Upper lobe of left lung (tissue), 6 donors: Measurements from ENCODE around the gene SERPINA1. TPM values are rescaled to one million over a fixed set of nuclear protein-coding genes. Genes with fewer than 3 reads are reported as not detected.
"Not testable (repeated sequence)": the region's sequence is repeated elsewhere in the genome, so short reads cannot be mapped to it uniquely, and the experiment has no call there.

Experiments used
- ATAC-seq, 2 donors: fragments of 200-7000 bp; cut with Tn5 transposase; one replicate each; pipeline ENCODE4 v1.9.1; 2022; ENCODE audit warnings: mild to moderate bottlenecking in 2 of 2, moderate library complexity in 2 of 2; ENCODE audit not compliant: low FRiP score in 2 of 2
- DNase-seq, 2 donors: peaks; one replicate each; pipeline ENCODE4 v3.0.0-alpha.2; 2019 to 2020
- H3K27ac ChIP-seq, 4 donors: fragments of 200-600 bp; sonication (generic); one replicate each; pipeline ENCODE4 v1.5.1; 2016 to 2019
- H3K27me3 ChIP-seq, 4 donors: fragments of 200-600 bp; sonication (generic); one replicate each; pipeline ENCODE4 v1.5.1; 2017 to 2019
- H3K36me3 ChIP-seq, 4 donors: fragments of 200-600 bp; sonication (generic); one replicate each; pipeline ENCODE4 v1.5.1; 2016 to 2019
- H3K4me1 ChIP-seq, 4 donors: fragments of 200-600 bp; sonication (generic); one replicate each; pipeline ENCODE4 v1.5.1; 2018 to 2019
- H3K4me3 ChIP-seq, 4 donors: fragments of 200-600 bp; sonication (generic); one replicate each; pipeline ENCODE4 v1.5.1; 2017 to 2019; ENCODE audit warnings: mild to moderate bottlenecking in 2 of 4, moderate library complexity in 1 of 4
- H3K9me3 ChIP-seq, 4 donors: fragments of 200-600 bp; sonication (generic); one replicate each; pipeline ENCODE4 v1.5.1; 2018 to 2019
- CTCF ChIP-seq, 6 experiments: fragments of 450-650 bp in 4 of 6; fragments of 200-600 bp in 2 of 6; sonication (generic) in 2 of 6; IDR thresholded peaks; one replicate each; pipeline ENCODE4 v1.5.1; 2016 to 2019; ENCODE audit warnings: antibody characterized with exemption in 6 of 6
- EP300 ChIP-seq, 4 donors: sonication (generic); formaldehyde crosslinking; IDR thresholded peaks; one replicate each; pipeline ENCODE4 v1.5.1; 2017; ENCODE audit warnings: antibody characterized with exemption in 4 of 4, control low read depth in 2 of 4
- POLR2A ChIP-seq, 4 donors: fragments of 450-650 bp; IDR thresholded peaks; one replicate each; pipeline ENCODE4 v1.5.1; 2016 to 2017; ENCODE audit warnings: antibody characterized with exemption in 4 of 4, mild to moderate bottlenecking in 2 of 4
- POLR2AphosphoS5 ChIP-seq, 2 donors: sonication (generic); formaldehyde crosslinking; IDR thresholded peaks; one replicate each; pipeline ENCODE4 v1.5.1; 2017; ENCODE audit warnings: antibody characterized with exemption in 2 of 2
- WGBS, 2 donors: methylation state at CpG; one replicate each; pipeline ENCODE4 v1.1.5; 2017 to 2018; 5-methylcytosine and 5-hydroxymethylcytosine counted together
- total RNA-seq, 6 donors: library from RNA; depleted of rRNA in 4 of 6; stranded (reverse); fragments of >200 nt in 4 of 6; gene quantifications; one replicate each; pipeline versions ENCODE4 v1.1.0 to v1.2.1, GENCODE V29; 2016 to 2021
- donor health status: DM: no; HTN: no; CAD: no; lungs with moderate emphysema.
- donor health status: DM: no; HTN: yes; CAD: no; lungs with severe emphysema.

SERPINA1 gene
- total RNA-seq, 6 donors from 2014 or later = 205 to 1,050 (median 637) TPM

- Histone ChIP-seq H3K9me3 (no peaks in the 10 kb centered on the region), H3K36me3 (no peaks in the 10 kb centered on the region), H3K27me3 (no peaks in the 10 kb centered on the region), H3K27ac (no peak overlapping the region), H3K4me1 (peaks cover 0 to 5% (median 0%) of the 10 kb centered on the region in 4 donors), H3K4me3 (no peak overlapping the region)
- TF ChIP-seq EP300 (IDR thresholded peaks at IDR 0.05) (no peak), POLR2AphosphoS5 (IDR thresholded peaks at IDR 0.05) (no peak), POLR2A (IDR thresholded peaks at IDR 0.05) (no peak), CTCF (IDR thresholded peaks at IDR 0.05) (no peak)
- ATAC-seq (no peak), DNase-seq (no peak)
- WGBS, 2 donors = 89 to 98% methylated on average over 3 of the region's 3 CpGs
These were observed 33.7 kb downstream of the SERPINA1 start for GRCh38 chr14:94354638-94355185.

GRCh38 chr14:94354190-94354589 lies 34.2 kb downstream of the SERPINA1 start:
- H3K27ac ChIP-seq, ATAC-seq, H3K4me3 ChIP-seq, DNase-seq, H3K36me3 ChIP-seq, H3K27me3 ChIP-seq, H3K4me1 ChIP-seq, H3K9me3 ChIP-seq: not testable (repeated sequence)
- 94 to 96% methylated on average over 5 to 8 of the region's 8 CpGs for WGBS, 2 donors

- Histone ChIP-seq H3K4me3 (no peak overlapping the region), H3K9me3 (no peaks in the 10 kb centered on the region), H3K27me3 (no peaks in the 10 kb centered on the region), H3K27ac (no peak overlapping the region), H3K4me1 (no peaks in the 10 kb centered on the region), H3K36me3 (no peaks in the 10 kb centered on the region)
- TF ChIP-seq POLR2A (IDR thresholded peaks at IDR 0.05) (no peak), POLR2AphosphoS5 (IDR thresholded peaks at IDR 0.05) (no peak), EP300 (IDR thresholded peaks at IDR 0.05) (no peak), CTCF (IDR thresholded peaks at IDR 0.05) (no peak)
- ATAC-seq (no peak), DNase-seq (no peak)
- 70 to 73% methylated on average over 4 to 7 of the region's 7 CpGs for WGBS, 2 donors
These were observed 39.1 kb downstream of the SERPINA1 start for GRCh38 chr14:94349276-94349675.

- Histone ChIP-seq H3K36me3 (no peaks in the 10 kb centered on the region), H3K4me1 (no peaks in the 10 kb centered on the region), H3K27me3 (no peaks in the 10 kb centered on the region), H3K27ac (no peak overlapping the region), H3K4me3 (no peak overlapping the region), H3K9me3 (no peaks in the 10 kb centered on the region)
- no peak for TF ChIP-seq POLR2A (IDR thresholded peaks at IDR 0.05)
- TF ChIP-seq POLR2AphosphoS5 (IDR thresholded peaks at IDR 0.05) = no peak
- TF ChIP-seq EP300 (IDR thresholded peaks at IDR 0.05) = no peak
- no peak for TF ChIP-seq CTCF (IDR thresholded peaks at IDR 0.05)
- no peak for DNase-seq
- no peak for ATAC-seq
These were observed 39.6 kb downstream of the SERPINA1 start for GRCh38 chr14:94348836-94349235.

- H3K4me3 ChIP-seq = no peak overlapping the region
- H3K36me3 ChIP-seq = no peaks in the 10 kb centered on the region
- peaks cover 0 to 10% (median 5%) of the 10 kb centered on the region in 4 donors for H3K4me1 ChIP-seq
- TF ChIP-seq EP300 (IDR thresholded peaks at IDR 0.05) (no peak), POLR2A (IDR thresholded peaks at IDR 0.05) (no peak), CTCF (IDR thresholded peaks at IDR 0.05) (no peak), POLR2AphosphoS5 (IDR thresholded peaks at IDR 0.05) (no peak)
- H3K27me3 ChIP-seq = no peaks in the 10 kb centered on the region
- H3K27ac ChIP-seq = no peak overlapping the region
- DNase-seq = no peak
- no peak for ATAC-seq
- no peaks in the 10 kb centered on the region for H3K9me3 ChIP-seq
- 92 to 93% methylated on average over 5 of the region's 5 CpGs for WGBS, 2 donors
These were observed 41.6 kb downstream of the SERPINA1 start for GRCh38 chr14:94346841-94347240.

- not testable (repeated sequence) for H3K36me3 ChIP-seq, H3K27ac ChIP-seq, H3K4me3 ChIP-seq, DNase-seq, H3K27me3 ChIP-seq, ATAC-seq, H3K9me3 ChIP-seq
- H3K4me1 ChIP-seq = peaks cover 0 to 15% (median 7%) of the 10 kb centered on the region in 4 donors
- 61 to 78% methylated on average over 23 to 24 of the region's 24 CpGs for WGBS, 2 donors
These were observed 42.2 kb downstream of the SERPINA1 start for GRCh38 chr14:94346065-94346786.
